HG03575 (cell line): ENCODE data around the gene NAT14.

Experiments used
- ATAC-seq: cut with Tn5 transposase; IDR thresholded peaks from one replicate; pipeline ENCODE4 v1.9.1; 2021; ENCODE audit not compliant: unreplicated experiment, insufficient number of reproducible peaks, low FRiP score; ENCODE audit errors: extremely low read depth

NAT14 gene

GRCh38 chr19:55465460-55466240 is 19.3 kb upstream of the NAT14 start:
- ATAC-seq = no peak

DNA sequence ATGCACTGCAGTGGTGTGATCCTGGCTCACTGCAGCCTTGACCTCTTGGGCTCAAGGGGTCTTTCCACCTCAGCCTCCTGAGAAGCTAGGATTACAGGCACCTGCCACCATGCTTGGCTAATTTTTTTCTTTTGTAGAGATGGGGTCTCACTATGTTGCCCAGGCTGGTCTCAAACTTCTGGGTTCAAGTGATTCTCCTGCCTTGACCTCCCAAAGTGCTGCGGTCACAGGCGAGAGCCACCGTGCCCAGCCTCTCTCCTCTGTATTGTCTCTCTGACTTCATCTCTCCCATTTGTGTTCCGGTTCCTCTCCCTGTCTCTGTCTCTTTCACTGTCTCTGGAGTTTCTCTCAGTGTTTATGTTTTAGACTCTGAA is 18.8 kb upstream of the NAT14 start:
- no peak for ATAC-seq

- no peak for ATAC-seq
Observed at GRCh38 chr19:55467236-55468053, 17.5 kb upstream of the NAT14 start.

GRCh38 chr19:55468054-55468393 is 17.0 kb upstream of the NAT14 start:
- no peak for ATAC-seq

- no peak for ATAC-seq
Observed at GRCh38 chr19:55471266-55471665, 13.7 kb upstream of the NAT14 start.

GRCh38 chr19:55472463-55472862 is 12.5 kb upstream of the NAT14 start:
- ATAC-seq = no peak

DNA sequence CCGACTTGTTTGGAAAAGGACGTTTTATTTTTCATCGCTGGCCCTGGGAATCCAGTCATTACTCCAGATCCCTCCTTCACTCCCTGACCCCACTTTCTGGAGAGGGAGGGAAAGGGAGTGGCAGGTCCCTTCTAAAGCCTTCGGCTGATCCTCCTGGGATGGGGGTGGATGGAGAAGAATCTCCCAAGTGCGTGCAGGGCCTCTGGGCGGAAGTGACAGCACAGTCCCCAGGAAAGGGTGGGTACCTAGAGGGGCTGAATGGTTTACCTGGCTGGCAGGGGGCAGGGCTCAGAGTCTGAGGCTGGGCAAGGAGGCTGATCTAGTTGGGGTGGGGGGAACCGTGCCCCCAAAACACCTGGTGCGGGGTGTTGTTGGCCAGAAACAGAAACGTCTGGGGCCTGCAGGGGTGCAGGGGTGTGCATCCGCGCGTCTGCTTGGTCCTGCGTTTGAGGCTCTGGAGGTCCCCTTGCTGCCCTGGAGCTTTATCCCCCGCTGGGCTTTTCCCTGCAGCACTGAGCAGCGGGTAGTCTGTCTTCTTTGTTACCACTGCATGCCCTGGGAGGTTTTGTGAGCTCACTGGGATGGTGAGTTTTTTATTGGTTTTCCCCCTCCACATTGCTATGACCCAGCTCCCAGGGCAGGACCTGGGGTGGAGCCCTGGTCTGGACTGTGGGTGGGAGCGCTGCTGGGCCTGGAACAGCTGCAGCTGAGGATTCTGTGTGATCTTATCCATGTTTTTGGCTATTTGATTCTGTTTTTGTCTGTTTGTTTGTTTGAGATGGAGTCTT is 11.6 kb upstream of the NAT14 start:
- no peak for ATAC-seq

DNA sequence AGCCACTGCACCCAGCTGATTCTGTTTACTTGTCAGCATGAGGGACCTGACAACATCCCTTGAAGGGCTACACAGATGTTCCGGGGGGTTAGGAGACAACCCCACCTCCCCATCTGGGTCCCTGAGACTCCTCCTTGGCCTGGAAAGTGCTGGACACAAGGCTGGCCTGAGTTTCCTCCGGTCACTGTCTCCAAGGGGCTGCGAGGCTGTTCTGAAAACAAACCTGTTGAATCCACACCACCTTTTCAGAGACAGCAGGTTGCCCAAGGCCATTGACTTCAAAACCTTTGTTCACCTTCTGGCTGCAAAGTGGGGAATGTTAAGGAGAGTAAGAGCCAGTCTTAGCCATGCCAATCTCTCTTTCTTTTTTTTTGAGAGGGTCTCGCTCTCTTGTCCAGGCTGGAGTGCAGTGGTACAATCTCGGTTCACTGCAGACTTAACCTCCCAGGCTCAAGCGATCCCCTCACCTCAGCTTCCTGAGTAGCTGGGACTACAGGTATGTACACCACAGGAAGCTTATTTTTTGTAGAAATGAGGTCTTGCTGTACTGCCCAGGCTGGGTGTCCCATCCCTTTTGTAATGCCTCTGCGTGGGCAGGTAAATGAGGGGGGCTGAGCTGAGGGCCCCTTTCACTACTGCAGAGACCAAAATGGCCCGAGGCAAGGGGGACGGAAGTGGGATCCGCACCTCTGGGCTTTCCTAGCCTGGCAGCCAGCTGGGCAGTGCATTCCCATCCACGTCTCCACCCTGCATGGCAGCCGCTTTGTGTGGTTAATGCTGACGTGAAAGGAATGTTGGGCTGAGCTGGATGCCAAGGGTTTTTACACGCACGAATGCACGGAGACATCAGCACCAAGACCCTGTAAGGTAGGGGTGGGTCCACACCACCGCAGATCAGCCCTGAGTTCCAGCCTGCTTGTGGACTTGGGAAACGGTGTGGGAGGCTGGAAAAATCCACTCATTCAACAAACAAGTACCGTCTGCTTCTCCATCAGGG is 10.4 kb upstream of the NAT14 start:
- no peak for ATAC-seq

DNA sequence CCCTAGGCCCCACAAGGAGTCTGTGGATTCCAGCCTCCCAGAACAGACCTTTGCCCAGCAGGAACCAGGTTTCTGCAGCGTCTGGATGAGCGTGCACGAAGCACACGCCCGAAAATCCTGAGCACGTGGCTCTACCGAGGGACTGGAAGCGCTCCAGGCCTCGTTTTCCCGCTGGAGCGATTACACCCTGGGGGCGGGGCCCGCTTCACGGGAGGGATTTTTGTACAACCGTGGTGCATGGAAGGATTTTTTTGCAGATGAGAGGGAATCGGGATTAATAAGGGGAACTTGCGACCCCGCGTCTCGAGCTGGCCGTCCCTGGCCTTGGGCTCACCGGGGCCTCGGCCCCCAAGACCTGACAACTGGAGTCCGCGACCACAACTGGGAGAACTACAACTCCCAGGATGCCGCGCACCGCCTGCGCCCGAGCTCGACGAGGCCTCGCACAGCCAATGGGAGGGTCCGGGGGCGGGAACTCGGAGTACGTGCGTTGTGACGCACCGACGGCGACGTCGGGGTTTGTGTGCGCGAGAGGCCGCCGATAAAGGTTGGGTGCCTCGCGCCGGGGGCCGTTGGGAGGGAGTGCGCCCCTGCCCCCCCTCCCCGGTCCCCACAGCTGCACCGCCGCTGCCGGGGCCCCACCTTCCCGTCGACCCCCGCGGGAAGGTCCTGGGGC is 8.8 kb upstream of the NAT14 start, which contains the start of gene ZNF628:
Gene ZNF628, plus strand, starts transcription at position 518 of the 676 bp plus-strand sequence. CDS start 3,294 bp downstream, outside the sequence.
- ATAC-seq = peak; percentile 33

DNA sequence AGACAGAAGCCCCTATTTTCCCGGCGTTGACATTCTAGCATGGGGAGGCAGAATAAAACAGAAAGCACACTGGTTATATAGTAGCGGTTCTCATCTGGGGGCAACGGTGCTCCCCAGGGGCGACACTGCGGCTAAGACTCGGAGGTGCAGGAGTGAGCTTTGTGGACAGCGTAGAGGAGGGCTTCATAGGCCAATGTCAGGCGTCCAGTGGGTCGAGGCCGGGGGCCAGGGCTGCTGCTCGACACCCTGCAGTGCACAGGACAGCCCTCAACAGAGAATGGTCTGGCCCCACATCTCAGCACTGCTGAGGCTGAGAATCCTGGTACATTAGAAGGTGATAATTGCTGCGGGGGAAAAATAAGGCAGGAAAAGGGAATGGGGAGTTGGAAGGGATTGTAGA is 7.1 kb upstream of the NAT14 start:
- ATAC-seq = no peak

DNA sequence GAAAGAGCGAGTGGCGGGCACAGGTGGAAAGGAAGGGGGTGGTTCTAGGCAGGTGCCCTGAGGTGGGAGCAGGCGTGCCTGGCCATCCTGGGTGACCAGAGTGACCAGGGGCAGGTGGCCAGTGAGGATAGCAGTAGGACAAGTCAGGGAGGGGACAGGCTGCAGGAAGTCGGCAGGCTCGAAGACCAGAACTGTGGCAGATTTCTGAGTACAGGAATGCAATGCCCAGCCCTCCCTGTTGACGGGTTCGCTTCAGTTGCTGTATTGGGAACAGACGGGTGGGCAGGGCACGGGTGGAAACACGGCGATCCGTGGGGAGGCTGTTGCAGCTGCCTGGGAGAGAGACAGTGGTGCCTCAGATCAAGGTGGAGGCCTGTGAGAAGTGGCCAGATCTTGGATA is 6.6 kb upstream of the NAT14 start:
- ATAC-seq = no peak

GRCh38 chr19:55479045-55479444 is 5.9 kb upstream of the NAT14 start:
- no peak for ATAC-seq

DNA sequence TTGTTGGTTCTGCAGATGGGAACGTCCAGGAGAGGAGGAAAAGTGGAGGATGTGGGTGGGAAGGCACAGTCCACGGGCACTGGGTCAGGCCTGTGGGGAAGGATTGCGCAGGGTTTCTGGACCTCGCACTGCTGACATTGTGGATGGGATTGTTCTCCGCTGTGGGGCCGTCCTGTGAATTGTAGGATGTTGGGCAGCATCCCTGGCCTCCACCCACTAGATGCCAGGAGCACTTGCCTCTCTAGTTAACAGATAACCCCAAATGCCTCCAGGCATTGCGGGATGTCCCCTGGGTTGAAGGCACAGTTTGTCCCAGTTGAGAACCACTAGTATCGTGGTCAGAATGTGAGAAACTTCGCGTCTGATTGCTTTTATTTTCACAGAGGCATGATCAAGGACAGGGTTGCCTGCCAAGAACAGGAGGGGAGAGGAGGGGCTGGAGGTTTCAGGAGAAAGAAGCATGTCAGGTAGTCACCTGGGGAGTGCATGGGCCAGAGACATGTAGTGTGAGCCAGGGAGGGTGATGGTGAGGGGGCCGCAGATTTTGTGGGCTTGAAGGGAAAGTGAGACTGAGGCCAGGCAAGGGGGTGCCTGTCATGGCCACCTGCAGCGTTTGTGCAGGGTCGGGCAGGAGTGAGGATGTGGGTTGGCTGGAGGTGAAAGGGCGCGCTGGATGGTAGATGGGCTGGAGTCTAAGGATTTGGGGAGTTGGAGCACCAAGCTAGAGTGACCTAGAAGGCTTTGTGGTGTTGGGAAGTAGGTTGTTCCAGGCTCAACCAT is 5.3 kb upstream of the NAT14 start:
- no peak for ATAC-seq

DNA sequence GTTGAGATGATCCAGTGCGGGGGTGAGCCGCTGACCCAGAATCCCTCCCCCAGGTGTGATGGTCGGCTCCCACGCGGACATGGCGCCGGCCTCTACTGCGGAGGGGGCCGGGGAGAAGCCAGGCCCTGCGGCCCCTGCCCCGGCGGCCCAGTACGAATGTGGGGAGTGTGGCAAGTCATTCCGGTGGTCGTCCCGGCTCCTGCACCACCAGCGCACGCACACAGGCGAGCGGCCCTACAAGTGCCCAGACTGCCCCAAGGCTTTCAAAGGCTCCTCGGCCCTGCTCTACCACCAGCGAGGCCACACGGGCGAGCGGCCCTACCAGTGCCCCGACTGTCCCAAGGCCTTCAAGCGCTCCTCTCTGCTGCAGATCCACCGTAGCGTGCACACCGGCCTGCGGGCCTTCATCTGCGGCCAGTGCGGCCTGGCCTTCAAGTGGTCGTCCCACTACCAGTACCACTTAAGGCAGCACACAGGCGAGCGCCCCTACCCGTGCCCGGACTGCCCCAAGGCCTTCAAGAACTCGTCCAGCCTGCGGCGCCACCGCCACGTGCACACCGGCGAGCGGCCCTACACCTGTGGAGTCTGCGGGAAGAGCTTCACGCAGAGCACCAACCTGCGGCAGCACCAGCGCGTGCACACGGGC is 3.7 kb upstream of the NAT14 start:
- ATAC-seq = no peak

- no peak for ATAC-seq
Observed at GRCh38 chr19:55481794-55482155, 3.2 kb upstream of the NAT14 start.

DNA sequence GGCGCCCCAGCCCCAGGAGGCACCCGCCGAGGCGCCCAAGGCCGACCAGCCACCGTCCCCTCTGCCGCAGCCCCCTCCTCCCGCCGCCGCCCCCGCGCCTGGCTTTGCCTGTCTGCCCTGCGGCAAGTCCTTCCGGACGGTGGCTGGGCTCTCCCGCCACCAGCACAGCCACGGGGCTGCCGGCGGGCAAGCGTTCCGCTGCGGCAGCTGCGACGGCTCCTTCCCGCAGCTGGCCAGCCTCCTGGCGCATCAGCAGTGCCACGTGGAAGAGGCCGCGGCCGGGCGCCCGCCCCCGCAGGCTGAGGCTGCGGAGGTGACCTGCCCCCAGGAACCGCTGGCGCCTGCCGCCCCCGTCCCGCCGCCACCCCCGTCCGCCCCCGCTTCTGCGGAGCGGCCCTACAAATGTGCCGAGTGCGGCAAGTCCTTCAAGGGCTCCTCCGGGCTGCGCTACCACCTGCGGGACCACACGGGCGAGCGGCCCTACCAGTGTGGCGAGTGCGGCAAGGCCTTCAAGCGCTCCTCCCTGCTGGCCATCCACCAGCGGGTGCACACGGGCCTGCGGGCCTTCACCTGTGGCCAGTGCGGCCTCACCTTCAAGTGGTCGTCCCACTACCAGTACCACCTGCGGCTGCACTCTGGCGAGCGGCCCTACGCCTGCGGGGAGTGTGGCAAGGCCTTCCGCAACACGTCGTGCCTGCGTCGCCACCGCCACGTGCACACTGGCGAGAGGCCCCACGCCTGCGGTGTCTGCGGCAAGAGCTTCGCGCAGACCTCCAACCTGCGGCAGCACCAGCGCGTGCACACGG is 2.6 kb upstream of the NAT14 start:
- no peak for ATAC-seq
